Measurements from ENCODE around the gene RTN4R. TPM values are rescaled to one million over a fixed set of nuclear protein-coding genes. Genes with fewer than 3 reads are reported as not detected.

Gene RTN4R
- total RNA-seq, 4 donors from 2014 or later, result 0.64 to 22.8 (median 3.0) TPM; not detected in 1

- TF ChIP-seq POLR2A (IDR thresholded peaks at IDR 0.05), result no peak
- TF ChIP-seq EP300 (IDR thresholded peaks at IDR 0.05; ENCODE audit: low read depth), result no peak
- TF ChIP-seq POLR2AphosphoS5 (IDR thresholded peaks at IDR 0.05), result no peak
- TF ChIP-seq CTCF (IDR thresholded peaks at IDR 0.05), result no peak
- intact Hi-C loops (cut with DNase I; ENCODE audit: low total_unique reads) (loop anchor here (10.0 kb wide), 1 partner anchor 357 kb away; the partner anchor contains the start of genes GNB1L and RTL10), in situ Hi-C loops (cut with MboI; ENCODE audit: low pct_ligation_motif_present in 1 of 4, low pct_unique_long_range_greater_than_20kb in 1 of 4, low sequenced_read_pairs in 3 of 4) (no loop called here)
- Histone ChIP-seq H3K27ac (no peak overlapping the region), H3K36me3 (no peaks in the 10 kb centered on the region), H3K4me3 (no peak overlapping the region), H3K27me3 (no peaks in the 10 kb centered on the region), H3K9me3 (no peaks in the 10 kb centered on the region), H3K4me1 (peaks cover 0 to 21% (median 14%) of the 10 kb centered on the region in 4 donors)
- WGBS, 2 donors (ENCODE audit: low coverage in 1 of 2), result 79% methylated on average over 10 of the region's 10 CpGs; no CpG with 5 or more reads in 1 of the 2 donors
- no peak for DNase-seq
Measured at GRCh38 chr22:20211409-20211996, 56.6 kb downstream of the RTN4R start.

GRCh38 chr22:20210473-20211059 is 57.6 kb downstream of the RTN4R start:
- WGBS, 2 donors (ENCODE audit: low coverage in 1 of 2), result 90% methylated on average over 9 of the region's 9 CpGs; no CpG with 5 or more reads in 1 of the 2 donors
- TF ChIP-seq POLR2A (IDR thresholded peaks at IDR 0.05) (no peak), CTCF (IDR thresholded peaks at IDR 0.05) (no peak)
- Histone ChIP-seq H3K27me3 (no peaks in the 10 kb centered on the region), H3K9me3 (no peaks in the 10 kb centered on the region), H3K36me3 (no peaks in the 10 kb centered on the region), H3K27ac (no peak overlapping the region), H3K4me1 (peaks cover 4 to 26% (median 18%) of the 10 kb centered on the region in 4 donors), H3K4me3 (no peak overlapping the region)
- in situ Hi-C loops (cut with MboI; ENCODE audit: low pct_ligation_motif_present in 1 of 4, low pct_unique_long_range_greater_than_20kb in 1 of 4, low sequenced_read_pairs in 3 of 4) (no loop called here), intact Hi-C loops (cut with DNase I; ENCODE audit: low total_unique reads) (loop anchor here (10.0 kb wide), 1 partner anchor 356 kb away; the partner anchor contains the start of genes GNB1L and RTL10)
- DNase-seq, result no peak

GRCh38 chr22:20209761-20210250 is 58.3 kb downstream of the RTN4R start:
- in situ Hi-C loops (cut with MboI; ENCODE audit: low pct_ligation_motif_present in 1 of 4, low pct_unique_long_range_greater_than_20kb in 1 of 4, low sequenced_read_pairs in 3 of 4), result no loop called here
- WGBS, 2 donors (ENCODE audit: low coverage in 1 of 2), result 84% methylated on average over 8 of the region's 11 CpGs; no CpG with 5 or more reads in 1 of the 2 donors

More at GRCh38 chr22:20209761-20210250, 58.3 kb downstream of the RTN4R start:
- TF ChIP-seq CTCF (IDR thresholded peaks at IDR 0.05) (no peak), POLR2A (IDR thresholded peaks at IDR 0.05) (no peak), EP300 (IDR thresholded peaks at IDR 0.05; ENCODE audit: low read depth) (no peak)
- no peaks in the 10 kb centered on the region for H3K9me3 ChIP-seq
- H3K27me3 ChIP-seq, result no peaks in the 10 kb centered on the region
- no peak overlapping the region for H3K27ac ChIP-seq
- intact Hi-C loops (cut with DNase I; ENCODE audit: low total_unique reads), result loop anchor here (10.0 kb wide), 1 partner anchor 355 kb away; the partner anchor contains the start of genes GNB1L and RTL10
- no peak overlapping the region for H3K4me3 ChIP-seq
- H3K4me1 ChIP-seq, result peaks cover 4 to 27% (median 20%) of the 10 kb centered on the region in 4 donors
- no peak for DNase-seq
- H3K36me3 ChIP-seq, result no peaks in the 10 kb centered on the region
